NCI-H510A treated with DMSO at 0.1 percent for 48 hours (cell line): ENCODE measurements around the gene PRIMA1.

Experiments
- DNase-seq: peaks from one replicate; lab custom pipeline; 2025; lab: John Stamatoyannopoulos, UW

Gene PRIMA1

DNA sequence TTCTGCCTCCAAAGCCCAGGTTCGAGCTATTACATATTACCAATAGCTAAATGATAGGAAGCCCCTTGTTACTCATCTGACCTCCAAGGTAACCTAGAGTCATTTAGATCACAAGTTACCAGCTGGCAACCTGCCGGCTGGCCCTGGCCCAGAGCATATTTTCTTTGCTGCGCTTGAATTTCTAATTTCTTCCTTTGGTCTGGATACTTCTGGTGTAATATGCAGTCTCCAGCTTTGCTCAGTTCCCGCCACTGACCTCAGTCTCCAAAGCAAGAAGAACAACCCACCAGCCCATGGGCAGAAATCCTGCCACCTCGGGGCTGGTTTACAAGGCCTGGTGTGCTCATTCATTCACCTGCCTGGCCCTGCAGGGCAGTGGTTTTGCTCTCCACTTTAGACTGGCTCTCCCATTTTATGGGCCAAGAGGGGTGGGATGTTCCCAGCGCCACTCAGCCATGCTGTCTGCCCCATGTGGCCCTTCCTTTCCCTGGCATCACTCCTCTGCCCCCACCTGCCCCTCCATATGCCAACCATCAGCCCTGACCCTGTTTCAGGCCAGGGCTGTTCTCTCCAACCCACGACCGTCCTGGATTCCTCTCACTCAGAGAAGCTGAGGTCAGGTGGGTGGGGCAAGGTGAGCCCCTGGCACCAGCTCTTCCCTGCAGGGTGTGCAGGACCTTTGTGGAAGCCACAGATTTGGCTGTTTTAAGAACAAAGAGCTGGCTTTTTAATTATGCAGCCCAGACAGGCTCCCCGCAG is 76.0 kb downstream of the PRIMA1 start:
- no peak for DNase-seq

DNA sequence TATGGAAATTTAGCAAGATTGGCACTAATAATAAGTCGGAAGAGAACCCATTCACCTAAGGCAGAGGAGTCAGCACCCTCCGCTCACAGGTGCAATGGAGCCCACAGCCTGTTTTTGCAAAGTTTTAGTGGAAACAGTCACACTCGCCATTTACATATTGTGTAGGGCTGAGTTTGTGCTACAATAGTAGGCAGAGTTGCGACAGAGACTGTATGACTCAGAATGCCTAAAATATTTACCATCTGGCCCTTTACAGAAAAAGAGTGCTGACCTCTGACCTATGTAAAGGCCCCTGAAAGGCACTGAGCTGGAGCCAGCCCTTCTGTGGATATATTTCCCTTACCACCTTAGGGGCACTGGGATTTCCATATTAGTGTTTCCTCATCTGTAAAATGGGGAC is 79.0 kb downstream of the PRIMA1 start:
- no peak for DNase-seq

DNA sequence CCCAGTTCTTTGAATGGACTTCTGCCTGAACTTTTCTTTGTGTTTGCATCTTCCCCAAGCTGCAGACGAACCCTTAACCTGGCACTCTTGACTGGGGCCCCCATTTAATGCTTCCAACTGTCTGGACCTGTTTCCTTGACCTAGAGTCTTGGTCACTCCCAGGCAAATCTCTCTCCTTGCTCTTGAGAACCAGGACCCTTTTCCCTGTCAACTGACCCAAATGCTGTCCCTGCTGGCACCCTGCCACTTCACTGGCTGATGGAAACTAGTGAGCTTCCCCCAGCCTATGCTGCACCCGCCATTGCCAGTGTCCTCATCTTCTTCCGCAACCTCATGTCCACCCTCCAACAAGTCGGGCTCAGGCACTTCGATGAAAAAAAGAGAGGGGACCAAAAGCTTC is 79.5 kb downstream of the PRIMA1 start:
- no peak for DNase-seq

DNA sequence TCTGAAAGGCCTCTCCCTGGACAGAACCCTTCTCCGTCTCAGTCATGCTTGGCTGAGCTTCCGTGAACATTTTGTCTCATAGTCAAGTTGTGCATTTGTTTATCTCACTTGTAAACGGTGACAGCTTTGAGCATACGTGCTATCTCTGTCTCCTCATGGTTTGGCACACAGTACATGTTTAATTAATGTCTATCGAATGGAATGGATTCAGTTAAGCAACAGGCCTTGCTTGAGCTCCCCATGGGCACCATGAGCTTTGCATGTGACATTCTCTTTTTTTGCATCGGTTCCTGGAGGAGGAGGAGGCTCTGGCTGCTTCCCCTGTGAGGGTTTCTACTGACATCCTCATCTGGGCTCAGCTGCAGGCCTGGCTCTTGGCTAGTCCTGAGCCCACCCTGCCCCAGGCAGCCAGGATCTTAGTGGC is 80.0 kb downstream of the PRIMA1 start:
- no peak for DNase-seq

DNA sequence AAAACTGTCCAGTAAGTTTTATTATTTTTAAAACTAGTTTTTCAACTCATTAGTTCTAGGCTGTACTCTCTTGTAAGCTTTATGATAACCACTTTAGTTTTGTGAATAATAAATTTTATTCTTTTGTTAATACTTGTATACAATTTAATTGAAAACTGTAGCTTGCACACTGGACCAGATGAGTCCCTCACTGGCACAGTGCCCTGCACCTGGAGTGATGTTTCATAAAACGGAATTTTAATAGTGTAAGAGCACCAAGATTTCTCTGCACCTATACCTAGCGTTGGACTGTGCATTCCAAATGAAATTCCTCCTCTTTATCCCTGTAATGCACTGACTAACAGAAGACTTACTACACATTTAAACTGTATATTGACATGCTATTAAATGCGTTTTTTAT is 80.8 kb downstream of the PRIMA1 start:
- no peak for DNase-seq

DNA sequence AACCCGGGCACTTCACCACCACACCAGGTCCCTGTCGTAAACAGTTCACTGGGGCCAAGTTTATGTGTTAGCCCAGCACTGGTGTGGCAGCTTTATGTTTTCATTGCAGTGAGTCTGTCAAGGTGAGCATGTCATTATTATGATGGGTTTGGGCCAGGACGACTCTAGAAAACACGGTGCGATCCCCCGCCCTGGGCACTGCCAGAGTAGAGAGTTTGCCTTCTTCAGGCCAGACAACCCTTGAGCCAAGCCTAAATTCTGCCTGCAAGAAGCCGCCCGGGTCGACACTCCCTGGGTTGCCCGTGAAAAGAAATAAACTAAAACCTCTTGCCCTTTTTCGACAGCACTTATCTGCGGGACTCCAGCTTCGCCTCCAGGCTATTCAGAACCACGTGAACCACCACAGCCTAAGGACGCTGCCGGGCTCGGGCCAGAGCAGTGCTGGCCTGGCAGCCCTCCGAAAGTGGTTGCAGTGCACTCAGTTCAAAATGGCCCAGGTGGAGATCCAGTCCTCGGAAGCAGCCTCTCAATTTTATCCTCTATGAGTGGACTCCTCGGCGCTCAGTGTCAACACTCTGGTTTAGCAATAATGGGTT is 81.8 kb downstream of the PRIMA1 start:
- DNase-seq, result no peak

DNA sequence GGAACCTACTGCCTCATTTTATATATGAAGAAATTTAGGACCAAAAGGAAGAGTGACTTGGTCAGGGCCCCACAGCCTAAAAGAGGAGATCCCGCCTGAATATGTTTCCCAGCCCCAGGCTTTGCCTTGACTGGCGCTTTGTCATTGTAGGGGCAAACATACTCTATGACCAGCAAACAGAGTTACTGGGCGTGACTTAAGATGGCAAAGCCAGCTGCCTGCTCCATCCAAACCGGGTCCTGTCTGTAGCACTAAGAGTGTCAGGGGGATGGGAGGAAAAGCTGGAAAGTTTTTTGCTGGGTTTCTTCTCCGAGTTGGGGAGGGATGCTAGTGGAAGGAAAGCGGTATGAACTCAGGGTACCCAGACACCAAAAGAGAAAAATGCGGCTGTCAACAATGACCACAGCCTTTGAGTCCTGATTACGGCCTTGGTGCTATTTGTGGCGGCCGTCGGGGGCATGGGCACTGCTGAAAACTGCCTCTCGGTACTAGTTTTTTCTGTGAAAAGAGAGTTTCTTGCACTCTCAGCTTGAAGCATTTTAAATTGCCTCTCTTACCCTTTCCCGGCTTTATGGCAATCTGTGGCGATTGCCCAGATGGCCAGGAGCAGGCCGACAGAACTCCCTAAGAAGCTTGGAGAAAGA is 82.7 kb downstream of the PRIMA1 start:
- DNase-seq, result no peak

DNA sequence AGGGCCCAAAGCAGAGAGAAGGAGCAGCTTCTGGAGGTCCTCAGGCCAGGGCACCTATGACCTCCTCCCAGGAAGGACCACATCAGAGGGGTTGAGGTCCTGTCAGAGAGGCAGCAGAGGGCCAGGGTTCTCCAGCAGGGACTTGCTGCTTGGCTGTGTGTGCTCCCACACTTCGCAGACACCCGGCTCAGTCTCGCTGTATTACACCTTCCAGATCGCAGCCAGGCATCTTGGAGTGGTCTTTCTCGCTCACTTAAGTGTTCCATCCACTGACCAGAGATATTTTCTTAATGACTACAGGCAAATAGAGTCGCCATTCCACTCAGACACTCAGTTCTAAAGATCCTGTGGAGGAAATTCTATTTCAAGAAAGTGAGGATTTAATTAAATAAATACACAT is 84.3 kb downstream of the PRIMA1 start:
- DNase-seq, result no peak

DNA sequence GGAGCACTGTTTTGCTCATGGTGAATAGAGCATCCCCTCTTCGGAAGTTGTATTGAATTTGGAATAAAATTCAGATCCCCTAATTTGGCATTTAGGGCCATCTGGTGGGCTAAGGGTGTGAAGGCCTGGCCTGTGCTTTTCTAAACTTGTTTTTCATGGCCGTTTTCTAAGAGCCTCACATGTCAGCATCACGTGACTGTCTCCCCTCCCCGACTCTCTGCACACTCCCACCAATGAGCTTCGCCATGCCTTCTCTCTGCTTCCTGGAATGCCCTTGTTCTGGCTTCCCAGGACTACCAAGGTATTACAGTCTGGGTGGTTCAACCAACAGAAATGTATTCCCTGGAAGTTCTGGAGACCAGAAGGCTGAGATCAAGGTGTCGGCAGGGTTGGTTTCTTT is 85.3 kb downstream of the PRIMA1 start:
- DNase-seq, result no peak

DNA sequence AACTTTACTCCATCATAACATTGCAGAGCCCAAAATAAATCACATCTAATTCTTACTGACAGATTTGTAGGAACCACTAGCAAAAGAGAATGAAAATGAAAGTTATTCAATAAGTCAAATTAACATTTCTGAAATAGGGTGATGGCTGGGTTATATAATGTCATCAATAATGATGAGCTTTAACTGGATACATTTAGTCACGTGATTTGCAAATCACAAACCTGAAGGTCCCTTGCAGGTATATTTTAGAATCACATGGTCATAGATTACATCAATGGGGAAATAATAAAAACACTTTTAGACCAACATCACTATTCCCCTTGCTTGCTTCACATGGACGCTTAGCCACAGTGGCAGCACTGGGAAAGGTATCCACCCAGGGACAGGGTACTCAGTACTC is 86.7 kb downstream of the PRIMA1 start:
- DNase-seq, result no peak

DNA sequence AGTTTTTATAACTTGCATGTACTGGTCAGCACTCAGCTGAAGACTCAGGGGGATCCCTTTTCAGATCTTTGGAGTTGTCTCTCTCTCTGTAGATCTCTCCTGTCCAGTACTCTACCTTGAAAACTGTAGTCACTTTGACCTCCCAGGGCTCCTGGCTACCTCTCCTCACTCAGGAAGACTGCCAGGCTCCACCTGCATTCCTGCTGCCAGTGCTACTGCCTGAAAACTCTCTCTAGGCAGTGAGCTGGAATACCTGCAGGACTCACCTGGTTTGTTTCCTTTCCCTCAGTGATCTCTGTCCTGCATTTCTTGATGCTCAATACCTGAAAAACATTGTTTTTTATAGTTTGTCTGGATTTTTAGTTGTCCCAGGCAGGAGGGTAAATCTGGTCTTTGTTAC is 87.4 kb downstream of the PRIMA1 start:
- DNase-seq, result no peak

DNA sequence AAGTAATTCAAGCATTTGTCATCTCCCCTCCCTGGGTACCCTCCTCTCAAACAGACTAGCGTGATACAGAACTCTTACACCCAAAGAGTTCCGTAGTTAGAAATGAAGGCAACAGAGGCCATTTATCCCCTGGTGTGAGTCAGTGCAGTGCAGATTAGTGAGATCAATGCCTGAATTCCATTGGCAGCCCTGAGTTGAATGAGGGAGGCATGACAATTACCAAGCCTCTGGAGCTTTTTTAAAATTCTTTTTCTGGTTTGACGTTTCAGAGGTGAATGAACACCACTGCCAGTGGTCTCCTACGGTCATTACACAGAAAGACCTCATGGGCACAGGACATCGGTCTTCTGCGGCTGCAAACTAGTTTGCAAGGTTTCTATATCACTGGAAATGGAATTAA is 94.4 kb downstream of the PRIMA1 start:
- DNase-seq, result no peak

DNA sequence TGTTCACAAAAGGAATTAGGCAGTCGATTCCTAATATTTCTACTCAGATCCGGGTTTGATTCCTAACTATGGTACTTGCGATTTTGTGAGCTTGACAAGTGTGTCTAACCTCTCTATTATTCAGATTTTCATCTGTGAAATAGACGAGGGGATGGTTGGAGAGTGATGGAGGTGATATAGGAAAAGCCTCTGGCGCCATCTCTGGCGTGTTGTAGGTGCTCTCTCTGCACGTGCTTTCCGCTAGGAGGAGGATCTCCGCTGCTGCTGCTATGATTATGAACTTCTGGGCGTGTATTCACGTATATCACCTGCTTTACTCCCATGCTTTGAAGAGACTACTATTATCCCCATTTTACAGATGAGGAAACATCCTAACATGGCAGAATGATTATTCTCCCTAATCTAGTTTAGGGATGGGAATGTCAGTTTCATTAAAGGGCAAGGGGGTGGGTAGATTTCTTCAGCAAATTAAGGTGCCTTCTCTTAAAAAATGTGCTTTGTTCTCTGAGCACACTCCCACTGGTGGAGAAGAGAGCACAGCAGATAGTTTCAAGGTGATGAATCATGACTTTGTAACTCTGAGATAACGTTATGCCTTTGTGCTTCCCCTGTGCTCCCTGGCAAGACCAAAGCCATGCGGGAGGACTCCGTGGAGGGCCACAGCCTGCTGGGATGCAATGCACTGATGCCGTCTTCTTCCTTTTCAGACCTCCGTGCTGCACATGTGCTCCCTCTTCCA is 97.1 kb downstream of the PRIMA1 start:
- no peak for DNase-seq

DNA sequence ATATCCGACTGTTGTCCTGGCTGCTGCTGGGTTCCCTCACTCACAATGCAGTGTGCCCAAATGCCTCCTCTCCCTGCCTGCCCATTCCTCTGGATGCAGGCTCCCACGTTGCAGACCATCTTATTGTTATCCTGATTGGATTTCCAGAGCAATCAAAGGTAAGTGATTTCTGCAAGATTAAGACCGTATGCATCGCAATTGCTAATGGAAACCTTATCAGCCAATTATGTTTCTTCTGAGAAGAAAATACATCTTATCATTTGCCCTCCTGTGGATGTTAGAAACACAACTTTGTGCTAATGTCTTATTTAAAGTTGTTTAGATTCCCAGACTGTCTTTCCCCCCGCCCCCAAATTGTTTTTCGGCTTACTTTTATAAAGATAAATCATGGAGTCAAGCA is 98.1 kb downstream of the PRIMA1 start:
- DNase-seq, result no peak

DNA sequence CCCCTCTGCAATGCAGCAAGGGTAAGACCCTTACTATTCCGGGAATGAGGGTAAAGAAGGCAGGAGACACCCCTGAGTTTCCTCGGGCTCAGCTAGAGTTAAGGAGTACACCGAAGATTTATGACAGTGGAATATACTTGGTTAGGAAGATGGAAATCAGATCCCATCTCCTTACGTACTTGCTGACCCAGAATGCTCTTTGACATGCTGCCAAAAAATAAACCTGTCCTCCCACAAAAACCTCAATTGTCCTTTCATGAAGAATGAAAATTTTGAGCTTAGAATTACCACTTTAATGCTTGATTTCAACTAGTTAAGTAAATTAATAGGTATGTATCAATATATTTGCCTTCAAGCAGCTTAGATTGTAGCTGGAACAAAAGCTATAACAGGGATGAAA is 99.5 kb downstream of the PRIMA1 start:
- no peak for DNase-seq

DNA sequence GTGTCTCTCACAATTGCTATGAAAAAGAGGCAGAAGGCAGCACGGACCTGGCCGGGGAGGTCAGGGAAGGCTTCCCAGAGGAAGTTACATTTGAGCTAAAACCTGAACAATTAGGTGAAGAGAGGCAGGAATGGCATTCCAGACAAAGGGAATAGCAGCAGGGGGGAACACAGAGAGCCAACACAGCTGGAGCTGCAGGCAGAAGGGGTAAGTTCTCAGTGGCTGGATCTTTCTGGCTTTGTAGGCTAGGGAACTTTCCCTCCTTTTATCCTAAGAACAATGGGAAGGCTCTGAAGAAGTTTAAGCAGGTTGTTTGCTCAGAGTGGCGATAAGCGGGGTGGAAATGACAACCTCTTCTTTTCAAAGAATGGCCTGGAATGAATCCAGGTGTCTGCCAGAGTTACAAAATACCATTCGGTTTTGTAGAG is 100.0 kb downstream of the PRIMA1 start:
- no peak for DNase-seq

DNA sequence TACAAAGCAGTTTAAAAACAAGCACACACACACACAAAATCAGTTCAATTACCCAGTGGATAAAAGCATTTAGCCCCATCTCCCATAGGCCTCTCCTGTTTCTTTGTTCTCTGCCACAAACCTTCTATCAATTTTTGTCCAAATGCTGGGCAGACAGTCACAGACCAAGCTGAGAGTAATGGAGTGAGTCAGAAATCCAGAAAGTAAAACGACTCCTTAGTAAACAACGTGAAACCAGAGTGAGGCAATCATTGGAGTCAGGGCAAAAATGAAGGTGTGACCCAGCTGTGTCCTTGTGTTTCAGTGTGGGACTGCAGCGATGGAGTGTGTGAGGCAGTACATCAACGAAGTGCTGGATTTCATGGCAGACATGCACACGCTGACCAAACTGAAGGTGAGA is 102.0 kb downstream of the PRIMA1 start:
- no peak for DNase-seq

DNA sequence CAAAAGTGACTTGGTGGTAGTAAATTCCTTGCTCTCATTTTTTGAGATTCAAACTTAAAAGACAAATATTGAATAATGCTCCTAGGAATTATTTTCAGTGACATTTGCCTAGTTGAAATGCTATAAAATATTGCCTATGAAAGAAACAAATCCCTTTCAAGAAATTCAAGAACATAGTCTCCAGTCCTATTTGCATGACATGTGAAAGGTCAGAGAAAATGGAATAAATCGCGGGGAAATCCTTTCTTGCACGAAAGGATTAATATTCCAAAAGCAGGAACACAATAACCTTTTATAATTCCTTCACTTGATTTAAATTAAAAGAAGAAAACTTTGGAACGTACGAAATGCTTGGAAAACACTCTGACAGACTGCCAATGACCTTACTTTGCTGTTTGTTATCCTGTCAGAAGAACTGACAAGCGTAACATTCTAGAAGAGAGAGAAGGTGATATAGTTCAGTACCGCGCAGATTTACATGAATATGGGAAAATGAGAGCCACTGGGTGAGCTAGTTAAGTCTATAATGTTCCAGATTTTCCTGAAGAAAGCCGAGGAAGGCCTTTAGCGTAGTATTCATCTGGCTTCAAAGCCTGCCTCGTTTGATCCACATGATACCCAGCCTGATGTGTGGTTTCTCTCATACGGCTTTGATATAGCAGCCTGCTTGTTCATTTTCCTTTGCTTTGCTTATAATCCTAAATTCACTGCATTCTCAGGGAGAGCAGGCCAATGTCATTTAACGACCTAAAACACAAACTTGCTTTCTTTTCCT is 103.0 kb downstream of the PRIMA1 start:
- DNase-seq, result no peak

DNA sequence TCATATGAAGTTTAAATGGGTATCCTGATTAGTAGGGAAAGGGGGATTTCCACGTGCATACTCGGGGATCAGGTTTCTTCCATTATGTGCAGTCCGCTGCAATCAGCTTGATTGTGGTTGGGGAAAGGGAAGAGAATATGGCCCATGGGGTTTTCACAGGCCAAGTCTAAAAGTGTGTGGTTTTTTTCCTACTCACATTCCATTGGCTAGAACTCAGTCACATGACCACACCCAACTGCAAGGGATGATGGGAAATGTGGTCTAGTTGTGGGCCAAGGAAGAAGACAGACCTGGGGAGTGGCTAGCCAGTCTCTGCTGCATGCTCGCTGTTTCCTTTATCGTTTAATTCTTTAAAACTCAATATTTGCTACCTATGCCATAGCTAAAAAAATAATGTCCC is 105.1 kb downstream of the PRIMA1 start:
- DNase-seq, result no peak

DNA sequence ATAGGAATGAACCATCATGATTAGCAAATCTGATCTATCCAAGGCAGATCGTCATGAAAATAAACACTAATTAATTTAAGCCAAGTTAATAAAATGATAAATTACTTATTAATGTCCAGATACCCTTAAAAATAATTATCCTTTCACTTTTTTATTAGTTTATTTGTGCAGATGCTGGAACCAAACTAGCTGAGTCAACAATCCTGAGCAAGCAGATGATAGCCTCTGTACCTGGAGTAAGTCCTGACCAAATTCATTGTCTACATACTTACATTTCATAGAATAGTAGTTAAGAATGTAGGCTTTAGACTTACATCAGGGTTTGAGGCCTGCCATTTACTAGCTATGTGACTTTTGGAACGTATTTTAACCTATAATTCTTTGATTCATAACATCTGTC is 105.8 kb downstream of the PRIMA1 start:
- DNase-seq, result no peak

DNA sequence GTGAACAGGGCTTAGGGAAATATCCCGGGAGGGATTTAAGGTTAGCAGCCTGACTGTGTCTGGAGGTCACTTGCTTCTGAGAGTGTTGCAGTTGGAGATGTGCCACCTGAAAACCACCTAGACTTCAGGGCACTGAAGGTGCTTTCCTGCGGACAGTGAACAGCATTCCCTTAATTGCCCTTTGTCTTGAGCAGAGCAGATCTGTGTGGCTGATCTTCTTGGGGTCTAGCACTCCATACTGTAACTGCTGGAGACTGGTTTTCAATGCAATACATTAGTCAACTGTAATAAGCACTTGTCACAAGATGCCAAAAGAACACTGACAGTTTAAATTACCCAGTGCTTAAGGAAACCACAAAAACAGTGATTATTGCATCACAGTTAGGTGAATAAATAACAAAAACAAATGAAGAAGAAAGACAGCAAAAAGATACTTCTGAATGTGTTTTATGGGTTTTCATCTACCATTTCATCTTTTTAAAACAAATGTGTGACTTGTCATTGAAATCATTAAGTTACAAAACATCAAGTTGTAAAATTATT is 111.8 kb downstream of the PRIMA1 start:
- no peak for DNase-seq

DNA sequence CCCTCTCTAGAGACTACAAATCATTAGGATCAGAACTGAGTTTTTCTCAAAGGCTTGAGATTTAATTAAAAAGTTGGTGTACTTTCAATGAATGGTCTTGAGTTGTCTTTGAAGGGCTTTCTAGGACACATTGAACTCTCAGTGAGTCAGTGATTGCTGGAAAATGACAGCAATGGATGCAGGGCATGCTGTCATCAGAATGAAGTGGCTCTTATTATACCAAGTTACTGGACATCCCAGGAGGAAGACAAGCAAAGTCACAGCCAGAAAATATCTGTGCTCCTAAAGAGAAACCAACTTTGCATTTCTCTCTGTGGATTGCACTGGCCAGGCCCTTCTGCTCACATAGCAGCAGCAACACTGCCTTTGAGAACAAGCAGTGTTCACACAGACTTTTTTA is 112.6 kb downstream of the PRIMA1 start:
- DNase-seq, result no peak
